CD4-positive, alpha-beta T cell treated with Interferon alpha-2 for 1 hour (primary cell): ENCODE results near the gene HPCAL1.

Source experiments
- DNase-seq, 2 donors: peaks; one replicate each; pipeline ENCODE4 v3.0.0-alpha.2; 2020 to 2022

The HPCAL1 gene

DNA sequence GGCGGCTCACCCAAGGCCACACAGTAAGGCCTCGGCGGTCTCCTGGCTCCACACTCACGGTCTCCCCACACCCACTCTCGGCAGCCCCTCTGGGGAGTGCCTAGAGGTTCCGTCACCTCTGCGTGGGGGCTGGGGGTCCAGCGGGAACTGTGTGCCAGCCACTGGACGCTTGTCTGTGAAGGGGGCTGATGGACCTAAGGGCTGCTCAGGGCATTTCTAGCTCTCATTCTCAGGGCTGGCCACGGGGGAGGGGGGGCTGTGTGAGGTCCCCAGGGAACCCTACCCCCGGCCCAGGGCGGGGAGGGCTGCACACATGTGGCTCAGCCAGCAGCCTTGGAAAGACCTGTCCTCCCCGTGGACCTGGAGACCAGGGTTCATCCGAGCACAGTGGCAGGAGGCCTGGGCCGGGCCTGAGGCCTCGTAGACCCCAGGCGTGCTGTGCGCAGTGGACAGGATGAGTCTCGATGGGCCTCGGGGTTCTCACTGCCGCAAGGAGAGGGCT is 172.6 kb downstream of the HPCAL1 start:
- no peak for DNase-seq

DNA sequence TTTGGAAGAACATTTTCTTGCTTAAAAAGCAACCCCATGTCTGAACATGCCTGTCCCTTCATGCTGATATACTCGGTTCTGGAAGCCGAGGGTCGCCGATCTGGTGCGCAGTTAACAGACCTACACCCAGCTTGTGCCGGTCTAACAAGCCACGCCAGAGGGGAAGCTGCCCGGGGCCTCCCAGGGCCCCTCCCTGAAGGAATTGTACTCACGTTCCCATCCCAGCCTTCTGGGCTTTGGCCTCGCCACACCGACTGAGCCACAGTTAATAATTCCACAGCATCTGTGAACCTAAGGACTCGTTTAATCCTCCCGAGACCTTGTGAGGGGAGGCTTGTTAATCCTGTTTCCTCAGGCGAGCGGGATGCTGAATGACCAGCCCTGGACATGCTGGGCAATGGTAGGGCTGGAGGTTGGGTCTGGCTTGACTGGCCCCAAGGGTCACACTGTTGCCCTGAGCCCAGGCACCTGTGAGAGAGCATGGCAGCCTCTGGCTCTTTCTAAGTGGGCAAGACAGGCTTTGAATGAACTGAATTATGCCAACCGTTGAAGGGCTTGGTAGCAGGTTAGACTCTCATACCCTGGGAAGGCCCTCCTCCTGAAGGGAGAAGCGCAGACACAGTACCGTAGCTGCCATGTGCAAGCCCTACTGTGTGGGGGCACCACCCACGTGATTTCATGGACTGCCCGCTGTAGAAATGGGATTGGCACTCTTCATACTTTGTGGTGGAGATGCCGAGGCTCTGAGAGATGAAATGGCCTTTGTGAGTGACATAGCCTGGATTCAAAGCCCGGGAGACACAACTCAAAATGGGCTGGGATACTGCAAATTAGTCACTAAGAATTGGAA is 173.3 kb downstream of the HPCAL1 start:
- DNase-seq: no peak

DNA sequence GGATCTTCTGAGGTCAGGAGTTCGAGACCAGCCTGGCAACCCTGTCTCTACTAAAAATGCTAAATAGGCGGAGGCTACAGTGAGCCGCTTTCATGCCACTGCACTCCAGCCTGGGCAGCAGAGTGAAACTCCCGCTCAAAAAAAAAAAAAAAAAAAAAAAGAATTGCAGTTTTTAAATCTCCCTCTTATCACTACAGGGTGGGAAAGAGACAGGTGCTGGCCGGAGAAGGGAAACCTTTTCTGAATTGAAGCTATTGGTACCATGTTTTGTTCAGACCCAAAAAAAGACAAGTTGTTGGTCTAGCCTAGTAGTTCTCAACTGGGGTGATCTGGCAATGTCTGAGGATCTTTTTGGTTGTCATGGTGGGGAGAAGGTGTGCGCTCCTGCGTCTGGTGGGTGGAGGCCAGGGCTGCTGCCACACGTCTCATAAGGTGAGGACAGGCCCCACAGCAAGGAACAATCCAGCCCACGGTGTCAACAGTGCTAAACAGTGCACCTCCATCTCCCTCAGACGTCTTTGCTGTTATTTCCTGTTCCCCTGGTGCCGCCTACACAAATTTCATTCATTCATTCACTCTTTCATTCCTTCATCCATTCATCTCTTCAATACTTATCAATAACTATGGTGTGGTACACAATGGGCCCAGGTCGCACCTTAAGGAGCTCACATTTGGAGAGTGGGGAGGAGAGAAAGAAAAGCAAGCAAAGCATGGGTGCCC is 174.2 kb downstream of the HPCAL1 start:
- no peak for DNase-seq
